ENCODE results near the gene OLFML2A.

GRCh38 chr9:124794902-124795491 lies 18.1 kb downstream of the OLFML2A start:
- TF ChIP-seq POLR2A (IDR thresholded peaks at IDR 0.05) (no peak), CTCF (IDR thresholded peaks at IDR 0.05) (no peak)
